MCF 10A (cell line): ENCODE measurements around the gene PAPPA2. TPM values are rescaled to one million over a fixed set of nuclear protein-coding genes. Genes with fewer than 3 reads are reported as not detected.
A peak's percentile ranks its signal among the peaks of the same experiment; 100 is the strongest.
"Not testable (repeated sequence)": the region's sequence is repeated elsewhere in the genome, so short reads cannot be mapped to it uniquely, and the experiment has no call there.

Experiments
- BruUV-seq: library from RNA; stranded (reverse); fragments of 400-500 nt; replicated peaks from 2 replicates; lab custom pipeline; 2021; lab: Mats Ljungman, UMichigan
- CTCF ChIA-PET: fragments of 300-600 bp; sonication (Branson Sonifier 250); formaldehyde crosslinking; extraction: SDS; loops from one replicate; lab custom pipeline; 2021; ENCODE audit warnings: antibody characterized with exemption, inconsistent platforms; lab: Yijun Ruan, JAX
- POLR2A ChIA-PET: fragments of 300-600, 350-650 bp; sonication (Branson Sonifier 250); formaldehyde crosslinking; extraction: SDS; loops from one replicate; lab custom pipeline; 2020; ENCODE audit warnings: antibody characterized with exemption, inconsistent platforms; lab: Yijun Ruan, JAX
- DNase-seq: peaks from one replicate; pipeline ENCODE4 v3.0.0-alpha.2; 2018; ENCODE audit not compliant: unreplicated experiment
- H3K27ac Mint-ChIP-seq: one replicate; pipeline ENCODE4 v1.8.0; 2022; ENCODE audit warnings: mild to moderate bottlenecking, low read depth, mixed read lengths; ENCODE audit not compliant: unreplicated experiment
- H3K27me3 Mint-ChIP-seq: one replicate; pipeline ENCODE4 v1.8.0; 2022; ENCODE audit warnings: mixed read lengths; ENCODE audit not compliant: insufficient read depth, unreplicated experiment
- H3K36me3 Mint-ChIP-seq: one replicate; pipeline ENCODE4 v1.8.0; 2022; ENCODE audit warnings: mild to moderate bottlenecking, moderate library complexity, mixed read lengths; ENCODE audit not compliant: insufficient read depth, unreplicated experiment
- H3K4me1 Mint-ChIP-seq: one replicate; pipeline ENCODE4 v1.8.0; 2022; ENCODE audit warnings: mixed read lengths; ENCODE audit not compliant: insufficient read depth, unreplicated experiment
- H3K4me3 Mint-ChIP-seq: one replicate; pipeline ENCODE4 v1.8.0; 2022; ENCODE audit warnings: mild to moderate bottlenecking, moderate library complexity, mixed read lengths; ENCODE audit not compliant: unreplicated experiment
- H3K9me3 Mint-ChIP-seq: one replicate; pipeline ENCODE4 v1.8.0; 2022; ENCODE audit warnings: mixed read lengths; ENCODE audit not compliant: unreplicated experiment
- CTCF ChIP-seq: fragments of 200-600 bp; IDR thresholded peaks from one replicate; pipeline ENCODE4 v1.8.0; 2022; ENCODE audit warnings: antibody characterized with exemption, mild to moderate bottlenecking; ENCODE audit not compliant: unreplicated experiment
- intact Hi-C: fragments of 100-400 bp; cut with micrococcal nuclease; formaldehyde crosslinking; loops from 2 replicates; pipeline ENCODE4 v1.14.1; 2022
- total RNA-seq: library from RNA; stranded (reverse); gene quantifications from 2 replicates; pipeline ENCODE4 v1.2.3, GENCODE V29; 2022

The PAPPA2 gene
- total RNA-seq, 1 experiment from 2014 or later: 11.5 TPM

- Mint-ChIP-seq H3K4me1 (no peaks in the 10 kb centered on the region), H3K9me3 (no peaks in the 10 kb centered on the region), H3K4me3 (no peak overlapping the region), H3K27ac (no peak overlapping the region), H3K27me3 (no peaks in the 10 kb centered on the region), H3K36me3 (no peaks in the 10 kb centered on the region)
- BruUV-seq: no TSS peak
- no peak for TF ChIP-seq CTCF
- intact Hi-C loops: no loop called here
- CTCF ChIA-PET: interaction anchor here (0.6 to 1.1 kb wide), 2 partner anchors 27 to 429 kb away, joined by 3 read pairs; no protein-coding TSS in a partner anchor
- peak; percentile 8 for DNase-seq
- POLR2A ChIA-PET: interaction anchor here (1.2 kb wide), 1 partner anchor 69 kb away, joined by 3 read pairs; no protein-coding TSS in a partner anchor
Measured at GRCh38 chr1:176448340-176448739, 14.6 kb upstream of the PAPPA2 start.

GRCh38 chr1:176450526-176450925, 12.4 kb upstream of the PAPPA2 start:
- Mint-ChIP-seq H3K9me3 (no peaks in the 10 kb centered on the region), H3K4me3 (no peak overlapping the region), H3K36me3 (no peaks in the 10 kb centered on the region), H3K4me1 (no peaks in the 10 kb centered on the region), H3K27me3 (no peaks in the 10 kb centered on the region), H3K27ac (no peak overlapping the region)
- peak; percentile 44 for DNase-seq
- no peak for TF ChIP-seq CTCF
- BruUV-seq: no TSS peak
- CTCF ChIA-PET: interaction anchor here (0.6 to 1.9 kb wide), 6 partner anchors 10 to 957 kb away, joined by 3 to 6 read pairs (median 4); no protein-coding TSS in a partner anchor
- POLR2A ChIA-PET: interaction anchor here (0.9 kb wide), 1 partner anchor 75 kb away, joined by 3 read pairs; no protein-coding TSS in a partner anchor
- intact Hi-C loops: no loop called here

- BruUV-seq, H3K27me3 Mint-ChIP-seq, H3K27ac Mint-ChIP-seq, H3K4me1 Mint-ChIP-seq, H3K9me3 Mint-ChIP-seq, H3K4me3 Mint-ChIP-seq, CTCF ChIA-PET, DNase-seq, H3K36me3 Mint-ChIP-seq, POLR2A ChIA-PET, intact Hi-C loops: not testable (repeated sequence)
Measured at GRCh38 chr1:176451741-176452140, 11.2 kb upstream of the PAPPA2 start.

GRCh38 chr1:176456795-176457194, 6.2 kb upstream of the PAPPA2 start:
- no peaks in the 10 kb centered on the region for H3K27me3 Mint-ChIP-seq
- intact Hi-C loops: no loop called here
- TF ChIP-seq CTCF: no peak

More at GRCh38 chr1:176456795-176457194, 6.2 kb upstream of the PAPPA2 start:
- POLR2A ChIA-PET: no interaction called here
- H3K4me1 Mint-ChIP-seq: no peaks in the 10 kb centered on the region
- no peaks in the 10 kb centered on the region for H3K36me3 Mint-ChIP-seq
- CTCF ChIA-PET: interaction anchor here (0.6 kb wide), 1 partner anchor 13 kb away, joined by 4 read pairs; no protein-coding TSS in a partner anchor
- no peak for DNase-seq
- H3K4me3 Mint-ChIP-seq: no peak overlapping the region
- H3K27ac Mint-ChIP-seq: no peak overlapping the region
- no TSS peak for BruUV-seq
- no peaks in the 10 kb centered on the region for H3K9me3 Mint-ChIP-seq
